HG02852 (cell line): ENCODE measurements around the gene RNF10.
"Not testable (repeated sequence)": the region's sequence is repeated elsewhere in the genome, so short reads cannot be mapped to it uniquely, and the experiment has no call there.

Experiments used
- ATAC-seq: cut with Tn5 transposase; IDR thresholded peaks from one replicate; pipeline ENCODE4 v1.9.1; 2021; ENCODE audit warnings: mild to moderate bottlenecking, moderate library complexity; ENCODE audit not compliant: unreplicated experiment

Gene RNF10

GRCh38 chr12:120610560-120610959, 76.4 kb downstream of the RNF10 start:
- ATAC-seq = no peak

- not testable (repeated sequence) for ATAC-seq
Observed at GRCh38 chr12:120611534-120611933, 77.4 kb downstream of the RNF10 start.

GRCh38 chr12:120614848-120615247, 80.7 kb downstream of the RNF10 start:
- ATAC-seq = no peak

DNA sequence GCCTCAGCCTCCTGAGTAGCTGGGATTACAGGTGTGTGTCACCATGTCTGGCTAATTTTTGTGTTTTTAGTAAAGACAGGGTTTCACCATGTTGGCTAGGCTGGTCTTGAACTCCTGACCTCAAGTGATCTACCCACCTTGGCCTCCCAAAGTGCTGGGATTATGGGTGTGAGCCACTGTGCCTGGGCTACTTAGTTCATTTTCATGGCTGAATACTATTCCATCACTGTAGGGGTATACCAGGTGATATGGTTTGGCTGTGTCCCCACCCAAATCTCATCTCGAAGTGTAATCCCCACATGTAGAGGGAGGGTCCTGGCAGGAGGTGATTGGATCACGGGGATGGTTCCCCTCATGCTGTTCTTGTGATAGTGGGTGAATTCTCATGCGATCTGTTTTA, 83.0 kb downstream of the RNF10 start:
- ATAC-seq = not testable (repeated sequence)

GRCh38 chr12:120617767-120618166, 83.6 kb downstream of the RNF10 start:
- not testable (repeated sequence) for ATAC-seq

GRCh38 chr12:120618954-120619615, 84.9 kb downstream of the RNF10 start:
- no peak for ATAC-seq

- ATAC-seq = no peak
Observed at GRCh38 chr12:120620624-120621023, 86.5 kb downstream of the RNF10 start.

DNA sequence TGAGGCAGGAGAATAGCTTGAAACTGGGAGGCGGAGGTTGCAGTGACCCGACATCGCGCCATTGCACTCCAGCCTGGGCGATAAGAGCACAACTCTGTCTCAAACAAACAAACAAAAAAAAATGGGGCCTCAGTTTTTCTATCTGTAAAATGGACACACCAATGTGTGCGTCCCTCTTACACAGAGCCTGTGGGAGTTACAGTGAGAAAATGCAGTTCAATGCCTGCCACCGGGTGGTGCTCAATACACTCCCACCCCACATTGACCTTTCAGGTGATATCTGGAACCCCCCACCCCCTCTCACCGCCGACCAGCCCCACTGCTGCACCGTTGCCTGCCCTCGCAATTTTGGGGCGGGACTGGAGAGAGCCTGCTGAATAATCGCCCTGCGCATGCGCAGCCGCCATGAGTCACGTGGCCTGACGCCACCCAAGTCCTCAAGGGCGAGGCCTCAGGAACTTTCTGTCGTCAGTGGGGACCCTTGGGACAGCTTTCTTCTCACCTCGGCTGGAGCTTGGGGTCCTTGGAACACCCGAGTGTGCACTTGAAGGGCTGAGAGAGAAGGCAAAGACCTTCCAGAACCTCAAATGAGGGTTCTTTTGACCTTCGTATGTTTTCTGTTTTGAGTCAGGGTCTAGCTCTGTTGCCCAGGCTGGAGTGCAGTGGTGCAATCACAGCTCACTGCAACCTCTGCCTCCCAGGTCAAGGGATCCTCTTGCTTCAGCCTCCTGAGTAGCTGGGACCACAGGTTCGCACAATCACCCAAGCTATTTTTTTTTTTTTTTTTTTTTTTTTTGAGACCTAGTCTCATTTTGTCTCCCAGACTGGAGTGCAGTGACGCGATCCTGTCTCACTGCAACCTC, 91.6 kb downstream of the RNF10 start:
- no peak for ATAC-seq
